SU-DHL-6 (cell line): ENCODE data around the gene ACACA.

Source experiments
- CTCF ChIP-seq: fragments of 200-600 bp; sonication (generic); IDR thresholded peaks from one replicate; pipeline ENCODE4 v1.5.1; 2017; ENCODE audit warnings: antibody characterized with exemption, mild to moderate bottlenecking, low read length, moderate library complexity; ENCODE audit not compliant: insufficient read depth, poor library complexity, severe bottlenecking
- EZH2phosphoT487 ChIP-seq: fragments of 200-600 bp; sonication (generic), shearing (Covaris generic); conservative IDR thresholded peaks from 2 replicates; pipeline ENCODE4 v1.6.1; 2018; ENCODE audit warnings: mild to moderate bottlenecking, antibody characterized with exemption, low read length, moderate library complexity, mixed read lengths

GRCh38 chr17:37170881-37171425 lies 235.7 kb downstream of the ACACA start:
- TF ChIP-seq CTCF: no peak
- TF ChIP-seq EZH2phosphoT487: no peak
